Activated naive CD8-positive, alpha-beta T cell (primary cell): ENCODE data around the gene CGB8.

ENCODE experiments used
- H3K27ac Mint-ChIP-seq: one replicate; pipeline ENCODE4 v1.8.0; 2021; ENCODE audit warnings: mixed read lengths
- H3K27me3 Mint-ChIP-seq: one replicate; pipeline ENCODE4 v1.8.0; 2021; ENCODE audit warnings: mixed read lengths
- H3K36me3 Mint-ChIP-seq: one replicate; pipeline ENCODE4 v1.8.0; 2021; ENCODE audit warnings: mixed read lengths
- H3K4me1 Mint-ChIP-seq: one replicate; pipeline ENCODE4 v1.8.0; 2021; ENCODE audit warnings: low read depth, mixed read lengths
- H3K4me3 Mint-ChIP-seq: one replicate; pipeline ENCODE4 v1.8.0; 2021; ENCODE audit warnings: mild to moderate bottlenecking, mixed read lengths
- H3K9me3 Mint-ChIP-seq: one replicate; pipeline ENCODE4 v1.8.0; 2021; ENCODE audit warnings: low read depth, mixed read lengths

The CGB8 gene

DNA sequence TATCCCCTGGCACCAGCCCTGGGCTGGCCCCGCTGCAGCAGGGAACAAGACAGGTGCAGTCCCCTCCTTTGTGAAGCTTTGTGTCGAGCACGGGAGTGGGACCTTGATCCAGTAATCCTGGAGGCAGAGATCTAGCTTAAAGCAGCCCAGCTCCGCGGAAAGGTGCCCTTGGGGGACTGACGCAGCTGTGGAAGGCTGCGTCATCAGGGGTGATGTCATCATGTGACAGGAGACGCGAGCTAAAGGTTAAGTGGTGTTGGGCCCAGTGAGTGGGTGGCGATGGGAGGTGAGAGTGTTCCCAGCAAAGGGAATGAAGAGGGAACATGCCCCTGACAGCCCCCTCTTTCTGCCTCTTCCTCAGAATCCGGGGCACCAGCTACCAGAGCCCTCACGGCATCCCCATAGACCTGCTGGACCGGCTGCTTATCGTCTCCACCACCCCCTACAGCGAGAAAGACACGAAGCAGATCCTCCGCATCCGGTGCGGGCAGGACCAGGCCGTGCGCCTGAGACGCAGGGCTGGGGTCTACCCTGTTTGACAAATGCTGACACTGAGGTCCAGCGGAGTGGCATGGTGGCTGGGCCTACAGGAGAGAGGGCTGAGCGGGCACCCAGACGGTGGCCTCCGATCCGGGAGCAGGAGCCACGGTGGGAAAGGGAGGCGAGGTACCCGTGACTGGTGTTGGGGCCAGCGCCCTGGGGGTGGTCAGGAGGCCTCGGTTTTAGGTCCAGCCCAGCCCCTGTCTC is 34.6 kb downstream of the CGB8 start:
- no peak overlapping the region for H3K27ac Mint-ChIP-seq
- no peaks in the 10 kb centered on the region for H3K27me3 Mint-ChIP-seq
- no peaks in the 10 kb centered on the region for H3K9me3 Mint-ChIP-seq
- H3K4me3 Mint-ChIP-seq: no peak overlapping the region
- peaks cover 4% of the 10 kb centered on the region for H3K4me1 Mint-ChIP-seq
- peaks cover 4% of the 10 kb centered on the region for H3K36me3 Mint-ChIP-seq

DNA sequence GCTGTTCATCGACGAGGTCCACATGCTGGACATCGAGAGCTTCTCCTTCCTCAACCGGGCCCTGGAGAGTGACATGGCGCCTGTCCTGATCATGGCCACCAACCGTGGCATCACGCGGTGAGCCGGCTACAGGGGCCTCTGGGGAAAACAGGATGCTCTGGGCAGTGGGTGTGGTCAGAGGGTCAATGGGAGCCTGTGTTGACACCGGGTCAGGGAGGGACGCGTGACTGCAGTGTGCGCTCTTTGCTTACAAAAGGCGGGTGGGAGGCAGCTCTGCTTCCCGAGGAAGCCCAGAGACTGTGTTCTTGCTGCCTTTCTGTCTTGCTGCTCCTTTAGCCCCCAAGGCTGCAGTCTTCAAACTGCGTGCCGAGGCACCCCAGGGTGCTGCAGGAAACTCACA is 37.7 kb downstream of the CGB8 start:
- Mint-ChIP-seq H3K27me3 (no peaks in the 10 kb centered on the region), H3K4me3 (no peak overlapping the region), H3K27ac (no peak overlapping the region), H3K9me3 (no peaks in the 10 kb centered on the region), H3K36me3 (peaks cover 4% of the 10 kb centered on the region), H3K4me1 (no peaks in the 10 kb centered on the region)

DNA sequence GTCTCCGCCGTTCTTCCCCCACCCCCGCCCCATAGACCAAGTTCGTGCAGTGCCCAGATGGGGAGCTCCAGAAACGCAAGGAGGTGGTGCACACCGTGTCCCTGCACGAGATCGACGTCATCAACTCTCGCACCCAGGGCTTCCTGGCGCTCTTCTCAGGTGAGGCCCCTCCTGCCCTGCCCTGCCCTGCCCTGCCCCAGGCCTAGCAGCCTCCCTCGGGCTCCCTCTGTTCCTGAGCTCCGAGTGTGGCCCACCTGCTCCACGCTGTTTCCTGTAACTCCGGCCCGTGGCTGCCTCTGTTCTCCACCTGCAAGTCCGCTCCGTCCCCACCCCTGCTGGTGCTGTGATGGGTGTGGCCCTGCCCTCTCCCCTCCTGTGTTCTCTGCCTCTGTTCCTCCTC is 38.5 kb downstream of the CGB8 start:
- Mint-ChIP-seq H3K27me3 (no peaks in the 10 kb centered on the region), H3K4me3 (no peak overlapping the region), H3K27ac (no peak overlapping the region), H3K4me1 (no peaks in the 10 kb centered on the region), H3K36me3 (peaks cover 2% of the 10 kb centered on the region), H3K9me3 (no peaks in the 10 kb centered on the region)

DNA sequence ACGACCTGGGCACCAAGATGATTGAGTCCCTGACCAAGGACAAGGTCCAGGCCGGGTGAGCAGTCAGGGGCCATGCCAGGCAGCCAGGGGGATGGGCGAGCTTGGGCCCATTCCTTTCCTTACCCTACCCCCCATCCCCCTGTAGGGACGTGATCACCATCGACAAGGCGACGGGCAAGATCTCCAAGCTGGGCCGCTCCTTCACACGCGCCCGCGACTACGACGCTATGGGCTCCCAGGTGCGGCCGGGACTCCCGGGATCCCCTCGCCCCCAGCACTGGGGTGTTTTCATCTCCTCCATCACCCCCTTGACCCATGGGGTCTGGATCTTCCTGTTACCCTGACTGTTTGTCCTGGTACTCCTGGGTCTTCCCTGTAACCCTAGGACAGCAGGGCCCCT is 39.1 kb downstream of the CGB8 start:
- Mint-ChIP-seq H3K36me3 (peaks cover 2% of the 10 kb centered on the region), H3K9me3 (no peaks in the 10 kb centered on the region), H3K4me1 (no peaks in the 10 kb centered on the region), H3K27ac (no peak overlapping the region), H3K27me3 (no peaks in the 10 kb centered on the region), H3K4me3 (no peak overlapping the region)

DNA sequence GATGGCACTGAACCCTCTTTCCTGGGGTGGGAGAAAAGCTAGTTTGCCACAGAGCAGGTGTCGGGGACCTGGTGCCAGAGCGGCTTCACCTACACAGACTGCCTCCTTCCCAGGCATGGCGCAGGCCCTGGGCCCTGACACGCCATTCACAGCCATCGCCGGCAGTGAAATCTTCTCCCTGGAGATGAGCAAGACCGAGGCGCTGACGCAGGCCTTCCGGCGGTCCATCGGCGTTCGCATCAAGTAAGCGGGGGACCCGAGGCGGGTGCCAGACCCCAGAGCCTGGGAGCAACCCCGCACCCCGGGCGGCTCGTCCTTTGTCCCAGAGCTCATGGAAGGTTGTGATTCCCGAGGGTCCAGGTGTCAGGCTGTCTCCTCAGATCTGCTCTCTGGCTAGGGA is 42.0 kb downstream of the CGB8 start:
- no peaks in the 10 kb centered on the region for H3K27me3 Mint-ChIP-seq
- peaks cover 2% of the 10 kb centered on the region for H3K36me3 Mint-ChIP-seq
- H3K9me3 Mint-ChIP-seq: no peaks in the 10 kb centered on the region
- H3K4me1 Mint-ChIP-seq: no peaks in the 10 kb centered on the region
- no peak overlapping the region for H3K4me3 Mint-ChIP-seq
- no peak overlapping the region for H3K27ac Mint-ChIP-seq

DNA sequence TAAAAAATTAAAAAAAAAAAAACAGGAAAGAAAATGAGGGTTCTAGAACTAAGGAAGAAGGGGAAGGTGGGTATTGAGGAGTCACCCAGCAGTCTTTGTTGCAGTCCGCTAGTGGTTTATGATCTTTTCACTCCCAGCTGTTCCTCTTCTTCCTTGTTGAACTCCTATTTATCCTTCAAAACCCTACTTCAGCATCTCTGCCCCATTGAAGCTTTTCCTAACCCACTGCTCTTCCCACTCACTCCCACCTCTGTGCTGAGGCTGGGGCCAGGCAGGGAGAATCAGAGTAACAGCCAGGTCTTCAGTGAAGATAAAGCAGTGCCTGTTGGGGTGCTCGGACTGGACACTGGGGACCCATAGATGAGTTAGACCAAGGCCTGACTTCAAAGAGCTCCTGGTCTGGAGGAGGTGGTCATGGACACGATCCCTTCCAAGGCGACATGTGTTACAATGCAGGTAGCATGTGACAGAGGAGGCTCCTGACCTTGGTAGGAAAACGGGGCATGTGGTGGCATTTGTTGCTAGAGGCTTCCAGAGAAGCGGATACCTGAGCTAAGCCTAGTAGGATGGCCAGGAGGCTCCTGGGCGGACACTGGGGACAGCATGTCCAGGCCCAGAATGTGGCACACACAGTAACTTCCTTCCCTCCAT is 43.8 kb downstream of the CGB8 start:
- Mint-ChIP-seq H3K9me3 (no peaks in the 10 kb centered on the region), H3K27me3 (no peaks in the 10 kb centered on the region), H3K36me3 (no peaks in the 10 kb centered on the region), H3K4me1 (no peaks in the 10 kb centered on the region), H3K4me3 (no peak overlapping the region), H3K27ac (no peak overlapping the region)

DNA sequence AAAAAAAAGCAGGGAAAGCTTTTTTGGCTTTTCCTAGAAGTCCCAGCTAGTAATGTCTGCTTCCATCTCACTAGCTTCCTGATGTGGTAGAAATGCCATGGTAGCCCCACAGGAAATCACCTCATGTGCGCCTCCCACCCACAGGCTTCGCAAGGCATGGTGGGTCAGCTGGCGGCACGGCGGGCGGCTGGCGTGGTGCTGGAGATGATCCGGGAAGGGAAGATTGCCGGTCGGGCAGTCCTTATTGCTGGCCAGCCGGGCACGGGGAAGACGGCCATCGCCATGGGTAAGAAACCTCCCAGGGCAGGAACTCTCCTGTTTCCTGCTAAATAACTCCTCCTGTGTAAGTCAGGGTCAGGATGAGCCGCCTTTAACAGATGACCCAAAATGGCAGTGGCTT is 44.8 kb downstream of the CGB8 start:
- H3K27ac Mint-ChIP-seq: no peak overlapping the region
- no peaks in the 10 kb centered on the region for H3K27me3 Mint-ChIP-seq
- no peaks in the 10 kb centered on the region for H3K9me3 Mint-ChIP-seq
- H3K36me3 Mint-ChIP-seq: peaks cover 2% of the 10 kb centered on the region
- peaks cover 4% of the 10 kb centered on the region for H3K4me1 Mint-ChIP-seq
- H3K4me3 Mint-ChIP-seq: no peak overlapping the region

DNA sequence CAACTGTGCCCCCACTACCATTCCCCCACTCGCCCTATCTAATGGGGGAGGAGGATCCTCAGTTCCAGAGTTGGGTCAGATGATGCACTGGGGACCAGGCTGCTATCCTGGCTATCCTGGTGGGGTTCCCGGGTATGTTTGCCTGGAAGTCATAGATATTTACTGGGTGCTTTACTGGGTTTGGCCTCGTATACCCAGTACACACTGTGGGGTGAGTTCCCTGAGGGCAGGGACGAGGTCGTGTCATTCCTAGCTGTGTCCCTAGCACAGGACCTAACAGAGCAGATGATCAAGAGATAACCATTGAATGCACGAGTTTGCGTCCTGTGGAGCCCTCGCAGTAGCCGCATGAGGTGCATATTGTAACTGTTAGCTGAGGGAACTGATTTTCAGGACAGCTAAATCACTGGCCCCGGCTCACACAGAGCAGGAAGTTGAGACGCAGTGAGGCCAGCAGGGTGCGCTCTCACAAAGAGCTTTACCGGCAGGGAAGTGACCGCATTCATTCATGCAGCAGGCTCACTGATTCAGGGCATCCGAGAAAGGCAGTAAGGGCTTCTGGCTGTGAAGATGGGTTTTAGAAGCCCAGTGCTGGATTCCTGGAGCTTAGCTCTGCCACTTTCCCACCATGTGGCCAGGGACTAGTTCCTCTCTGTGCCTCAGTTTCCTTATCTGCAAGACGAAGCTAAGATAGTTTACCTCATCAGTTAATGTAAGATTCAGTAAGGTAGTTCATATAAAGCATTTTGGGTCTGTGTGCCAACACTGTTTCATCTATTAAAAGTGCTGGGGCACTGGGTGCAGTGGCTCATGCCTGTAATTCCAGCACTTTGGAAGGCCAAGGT is 49.2 kb downstream of the CGB8 start:
- Mint-ChIP-seq H3K27me3 (no peaks in the 10 kb centered on the region), H3K4me3 (no peak overlapping the region), H3K4me1 (peaks cover 16% of the 10 kb centered on the region), H3K36me3 (peaks cover 6% of the 10 kb centered on the region), H3K27ac (no peak overlapping the region), H3K9me3 (no peaks in the 10 kb centered on the region)

DNA sequence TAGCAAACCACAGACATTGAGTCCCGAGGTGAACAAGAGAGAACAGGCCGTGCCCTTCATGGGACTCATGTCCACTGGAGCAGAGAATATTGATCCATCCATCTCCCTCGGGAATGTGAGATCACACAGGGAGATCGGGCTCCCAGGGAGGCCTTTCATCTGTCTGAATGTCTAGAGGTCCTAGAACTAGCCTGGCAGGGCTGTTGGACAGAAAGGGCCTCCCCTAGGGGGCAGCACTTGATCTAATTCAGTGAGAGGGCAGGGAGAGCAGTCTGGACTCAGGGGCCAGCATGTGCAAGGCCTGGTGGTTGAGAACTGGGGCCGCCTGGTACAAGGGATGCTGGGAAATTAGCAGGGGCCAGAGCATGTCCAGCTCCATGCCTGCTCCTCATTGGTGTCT is 50.9 kb downstream of the CGB8 start:
- Mint-ChIP-seq H3K27ac (no peak overlapping the region), H3K4me1 (peaks cover 24% of the 10 kb centered on the region), H3K4me3 (no peak overlapping the region), H3K27me3 (no peaks in the 10 kb centered on the region), H3K36me3 (peaks cover 8% of the 10 kb centered on the region), H3K9me3 (no peaks in the 10 kb centered on the region)
